Testis (tissue), 2 donors: ENCODE data around the gene CALML3.

Source experiments
- CTCF ChIP-seq, 3 experiments: fragments of 450-650 bp in 2 of 3; fragments of 200-600 bp in 1 of 3; sonication (generic) in 1 of 3; IDR thresholded peaks; one replicate each; pipeline ENCODE4 v1.5.1; 2016 to 2019; ENCODE audit warnings: antibody characterized with exemption in 3 of 3, mild to moderate bottlenecking in 2 of 3, moderate library complexity in 1 of 3
- POLR2A ChIP-seq: fragments of 450-650 bp; IDR thresholded peaks from one replicate; pipeline ENCODE4 v1.6.1; 2017; ENCODE audit warnings: antibody characterized with exemption, mild to moderate bottlenecking, moderate library complexity

GRCh38 chr10:5492322-5492855 is 32.4 kb upstream of the CALML3 start:
- TF ChIP-seq CTCF (IDR thresholded peaks at IDR 0.05) = no peak
- no peak for TF ChIP-seq POLR2A
